Esophagus mucosa (tissue), 1 donor: ENCODE measurements around the gene ELOVL5. TPM values are rescaled to one million over a fixed set of nuclear protein-coding genes. Genes with fewer than 3 reads are reported as not detected.

Experiments used
- ATAC-seq: fragments of 200-7000 bp; cut with Tn5 transposase; one replicate; pipeline ENCODE4 v1.9.1; 2020
- total RNA-seq: library from RNA; stranded (reverse); gene quantifications from one replicate; pipeline ENCODE4 v1.2.4, GENCODE V29; 2023
- donor health status: DM: yes; HTN: yes; CAD: no.

ELOVL5 gene
- total RNA-seq, 1 donor from 2014 or later, result 33.1 TPM

- ATAC-seq, result no peak
Observed at GRCh38 chr6:53236241-53236640, 112.5 kb downstream of the ELOVL5 start.

- ATAC-seq, result no peak
Observed at GRCh38 chr6:53235508-53235907, 113.2 kb downstream of the ELOVL5 start.

- no peak for ATAC-seq
Observed at GRCh38 chr6:53233309-53233708, 115.4 kb downstream of the ELOVL5 start.

GRCh38 chr6:53230775-53231467 lies 117.8 kb downstream of the ELOVL5 start:
- ATAC-seq, result no peak

- ATAC-seq, result no peak
Observed at GRCh38 chr6:53227847-53228246, 120.9 kb downstream of the ELOVL5 start.

GRCh38 chr6:53220605-53221004 lies 128.1 kb downstream of the ELOVL5 start:
- ATAC-seq, result no peak

Other genes starting within 250 kb of the ELOVL5 start
- not detected for gene GCM1, start 200.1 kb downstream of the ELOVL5 start, total RNA-seq
- 24.5 TPM for gene GCLC, start 196.2 kb upstream of the ELOVL5 start, total RNA-seq